WI38 (cell line): Measurements from ENCODE around the gene PSMF1.

Experiments used
- H3K4me3 ChIP-seq: 2 replicates; pipeline ENCODE4 v1.5.1; 2011; ENCODE audit warnings: low read depth, mild to moderate bottlenecking, control low read depth, low read length
- CTCF ChIP-seq: IDR thresholded peaks from 2 replicates; pipeline ENCODE4 v1.5.1; 2012; ENCODE audit warnings: low read depth, mild to moderate bottlenecking, control low read depth, low read length

The PSMF1 gene

GRCh38 chr20:1173698-1174097 lies 55.3 kb downstream of the PSMF1 start:
- no peak for TF ChIP-seq CTCF
- H3K4me3 ChIP-seq: no peak overlapping the region

- TF ChIP-seq CTCF: no peak
- no peak overlapping the region for H3K4me3 ChIP-seq
These were observed 56.4 kb downstream of the PSMF1 start for GRCh38 chr20:1174787-1175186.

- no peak overlapping the region for H3K4me3 ChIP-seq
- TF ChIP-seq CTCF: 0 out of 2 replicates have a peak, but pooled peaks have one; percentile 10
These were observed 59.3 kb downstream of the PSMF1 start for GRCh38 chr20:1177680-1178079.

- H3K4me3 ChIP-seq: no peak overlapping the region
- no peak for TF ChIP-seq CTCF
These were observed 59.7 kb downstream of the PSMF1 start for GRCh38 chr20:1178103-1178502.

- no peak for TF ChIP-seq CTCF
- H3K4me3 ChIP-seq: no peak overlapping the region
These were observed 60.2 kb downstream of the PSMF1 start for GRCh38 chr20:1178623-1179022.

GRCh38 chr20:1180949-1181348 lies 62.5 kb downstream of the PSMF1 start:
- no peak overlapping the region for H3K4me3 ChIP-seq
- TF ChIP-seq CTCF: no peak

GRCh38 chr20:1182106-1182505 lies 63.7 kb downstream of the PSMF1 start:
- no peak for TF ChIP-seq CTCF
- no peak overlapping the region for H3K4me3 ChIP-seq
